ENCODE measurements around the gene JAZF1.

Gene JAZF1

DNA sequence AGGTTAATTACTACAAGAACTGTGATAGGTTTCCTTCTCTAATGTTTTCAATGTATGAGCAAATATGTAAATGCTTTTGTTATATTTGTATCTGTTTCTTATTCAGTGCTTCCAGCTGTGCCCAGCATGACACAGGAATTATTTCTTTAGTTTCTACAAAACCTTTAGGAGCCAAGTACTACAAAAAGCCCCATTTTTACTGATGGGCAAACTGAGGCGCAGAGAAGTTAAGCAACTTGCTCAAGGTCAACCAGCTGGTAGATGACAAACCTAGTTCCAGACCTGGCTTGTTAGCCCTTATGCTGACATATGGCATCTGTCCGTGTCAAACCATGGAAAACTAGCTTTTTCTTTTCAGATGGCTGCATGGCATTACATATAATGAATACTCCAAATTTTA lies 134.6 kb downstream of the JAZF1 start:
- TF ChIP-seq, protein P1, sequence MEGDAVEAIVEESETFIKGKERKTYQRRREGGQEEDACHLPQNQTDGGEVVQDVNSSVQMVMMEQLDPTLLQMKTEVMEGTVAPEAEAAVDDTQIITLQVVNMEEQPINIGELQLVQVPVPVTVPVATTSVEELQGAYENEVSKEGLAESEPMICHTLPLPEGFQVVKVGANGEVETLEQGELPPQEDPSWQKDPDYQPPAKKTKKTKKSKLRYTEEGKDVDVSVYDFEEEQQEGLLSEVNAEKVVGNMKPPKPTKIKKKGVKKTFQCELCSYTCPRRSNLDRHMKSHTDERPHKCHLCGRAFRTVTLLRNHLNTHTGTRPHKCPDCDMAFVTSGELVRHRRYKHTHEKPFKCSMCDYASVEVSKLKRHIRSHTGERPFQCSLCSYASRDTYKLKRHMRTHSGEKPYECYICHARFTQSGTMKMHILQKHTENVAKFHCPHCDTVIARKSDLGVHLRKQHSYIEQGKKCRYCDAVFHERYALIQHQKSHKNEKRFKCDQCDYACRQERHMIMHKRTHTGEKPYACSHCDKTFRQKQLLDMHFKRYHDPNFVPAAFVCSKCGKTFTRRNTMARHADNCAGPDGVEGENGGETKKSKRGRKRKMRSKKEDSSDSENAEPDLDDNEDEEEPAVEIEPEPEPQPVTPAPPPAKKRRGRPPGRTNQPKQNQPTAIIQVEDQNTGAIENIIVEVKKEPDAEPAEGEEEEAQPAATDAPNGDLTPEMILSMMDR (IDR thresholded peaks at IDR 0.05; ENCODE audit: low read depth, low read length), result no peak
- in situ Hi-C loops (cut with HindIII; ENCODE audit: low sequenced_read_pairs), result no loop called here
- no peak overlapping the region for H3K4me3 ChIP-seq (ENCODE audit: low read depth, low read length)
- no peak for DNase-seq (ENCODE audit: low read depth, low spot score)

DNA sequence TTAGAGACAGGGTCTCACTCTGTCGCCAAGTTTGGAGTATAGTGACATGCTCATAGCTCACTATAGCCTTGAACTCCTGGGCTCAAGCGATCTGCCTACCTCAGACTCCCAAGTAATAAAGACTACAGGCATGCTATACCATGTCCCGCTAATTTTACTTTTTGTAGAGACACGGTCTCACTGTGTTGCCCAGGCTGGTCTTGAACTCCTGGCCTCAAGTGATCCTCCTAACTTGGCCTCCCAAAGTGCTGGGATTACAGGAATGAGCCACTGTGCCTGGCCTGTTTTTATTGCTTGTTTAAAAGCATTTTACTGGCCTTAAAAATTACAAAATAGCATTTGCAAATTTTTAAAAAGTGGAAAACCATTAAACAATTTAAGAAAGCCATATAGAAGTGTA lies 135.0 kb downstream of the JAZF1 start:
- DNase-seq (ENCODE audit: low read depth, low spot score), result no peak
- H3K4me3 ChIP-seq (ENCODE audit: low read depth, low read length), result no peak overlapping the region
- in situ Hi-C loops (cut with HindIII; ENCODE audit: low sequenced_read_pairs), result no loop called here
- TF ChIP-seq, protein P1 (IDR thresholded peaks at IDR 0.05; ENCODE audit: low read depth, low read length), result no peak

DNA sequence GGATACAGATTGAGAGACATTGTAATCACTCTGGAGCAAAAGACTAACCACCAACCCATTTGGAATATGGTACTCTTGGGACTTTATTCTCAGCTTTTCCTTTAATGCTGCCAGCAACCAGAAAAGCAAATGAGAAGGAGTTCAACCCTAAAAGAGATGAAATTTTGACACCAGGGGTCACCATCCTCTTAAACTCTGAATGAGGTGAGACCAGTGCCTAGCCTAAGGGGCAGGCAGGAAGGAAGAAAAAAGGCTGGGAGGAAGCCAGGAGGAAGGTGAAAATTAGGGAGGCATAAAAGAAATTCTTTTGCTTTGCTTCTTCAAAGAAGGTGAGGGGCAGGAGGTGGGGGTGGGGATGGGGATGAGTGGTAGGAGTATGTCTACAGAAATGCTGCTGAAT lies 135.8 kb downstream of the JAZF1 start:
- no peak overlapping the region for H3K4me3 ChIP-seq (ENCODE audit: low read depth, low read length)
- in situ Hi-C loops (cut with HindIII; ENCODE audit: low sequenced_read_pairs), result no loop called here
- TF ChIP-seq, protein P1 (IDR thresholded peaks at IDR 0.05; ENCODE audit: low read depth, low read length), result no peak
- DNase-seq (ENCODE audit: low read depth, low spot score), result no peak

DNA sequence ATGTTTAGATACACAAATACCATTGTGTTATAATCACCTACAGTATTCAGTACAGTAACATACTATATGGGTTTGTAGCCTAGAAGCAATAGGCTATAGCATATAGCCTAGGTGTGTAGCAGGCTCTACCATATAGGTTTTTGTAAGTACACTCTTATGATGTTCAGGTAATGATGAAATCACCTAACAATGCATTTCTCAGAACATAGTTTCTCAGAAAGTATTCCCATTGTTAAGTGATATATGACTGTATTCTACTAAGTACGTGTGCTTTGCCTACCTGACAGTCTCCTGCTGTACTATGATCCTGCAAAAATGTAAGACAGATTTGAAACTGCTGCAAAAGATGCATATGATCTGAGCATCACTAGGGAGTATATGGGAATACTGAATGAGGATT lies 137.9 kb downstream of the JAZF1 start:
- in situ Hi-C loops (cut with HindIII; ENCODE audit: low sequenced_read_pairs), result no loop called here
- DNase-seq (ENCODE audit: low read depth, low spot score), result no peak
- no peak overlapping the region for H3K4me3 ChIP-seq (ENCODE audit: low read depth, low read length)

DNA sequence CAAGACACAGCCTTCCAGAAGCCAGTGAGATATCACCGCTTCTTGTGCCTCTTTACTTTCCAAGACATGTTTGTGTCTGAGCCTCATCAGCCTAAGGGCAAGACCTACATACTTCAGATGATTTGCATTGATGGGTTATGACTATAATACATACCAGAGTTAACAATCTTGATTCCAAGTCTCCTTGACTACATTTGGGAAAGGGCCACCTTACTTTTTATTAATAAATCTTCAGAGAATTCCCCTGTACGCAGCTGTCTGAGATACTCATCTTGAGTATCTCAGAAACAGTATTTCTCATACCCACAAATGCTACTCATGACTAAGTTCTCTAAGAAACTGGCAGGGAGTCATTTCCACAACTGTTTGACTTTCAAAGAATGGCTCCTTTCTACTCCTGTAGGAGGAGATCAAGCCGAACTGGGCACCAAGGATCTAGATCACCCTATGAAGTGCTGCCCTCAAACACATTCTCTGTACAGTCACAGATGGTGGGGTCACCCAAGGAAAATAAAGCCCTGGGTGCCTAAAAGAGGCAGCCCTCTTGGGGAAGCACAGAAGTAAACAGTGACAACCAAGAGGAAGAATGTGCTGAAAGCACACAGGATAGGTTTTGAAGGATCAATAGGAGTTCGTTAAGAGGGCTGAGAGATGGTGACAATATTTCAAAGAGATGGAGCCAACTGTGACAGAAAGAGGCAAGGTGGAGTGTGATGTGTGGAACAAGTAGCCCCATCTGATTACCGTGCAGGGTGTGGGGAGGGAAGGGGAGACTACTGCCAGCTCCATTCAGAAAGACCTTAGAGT lies 138.9 kb downstream of the JAZF1 start:
- DNase-seq (ENCODE audit: low read depth, low spot score), result peak; percentile 71

More for the DNA sequence above, 137.9 kb downstream of the JAZF1 start:
- TF ChIP-seq, protein P1 (IDR thresholded peaks at IDR 0.05; ENCODE audit: low read depth, low read length), result no peak

DNA sequence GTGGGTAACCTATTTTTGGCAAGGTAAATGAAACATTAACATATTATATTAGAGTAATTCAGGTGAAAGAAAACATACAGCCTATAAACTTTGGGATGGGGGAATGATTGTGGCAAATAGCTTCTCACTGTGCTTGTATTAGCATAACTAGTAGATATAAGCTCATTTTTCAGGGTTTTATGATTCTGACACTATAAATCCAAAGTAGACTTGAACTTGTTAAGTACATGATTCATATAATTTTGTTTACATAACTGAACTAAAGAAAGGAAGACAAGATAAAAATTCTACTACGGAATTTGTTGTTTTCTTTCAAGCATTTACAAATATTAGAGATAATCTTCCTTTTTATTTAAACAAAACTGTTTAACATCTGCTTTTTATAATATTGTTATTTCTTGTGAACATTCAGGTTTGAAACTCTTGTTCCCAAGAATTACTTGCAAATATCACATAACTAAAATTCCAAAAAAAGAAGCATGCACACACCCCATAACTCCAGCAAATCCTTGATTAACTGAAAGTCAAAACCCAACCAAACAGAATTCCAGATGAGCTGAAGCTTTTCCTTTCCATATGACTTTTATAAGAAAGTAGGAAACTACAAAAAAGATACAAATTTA lies 142.3 kb downstream of the JAZF1 start:
- DNase-seq (ENCODE audit: low read depth, low spot score), result no peak
- TF ChIP-seq, protein P1 (IDR thresholded peaks at IDR 0.05; ENCODE audit: low read depth, low read length), result no peak
- no peak overlapping the region for H3K4me3 ChIP-seq (ENCODE audit: low read depth, low read length)
- in situ Hi-C loops (cut with HindIII; ENCODE audit: low sequenced_read_pairs), result no loop called here

More for the DNA sequence above, 138.9 kb downstream of the JAZF1 start:
- in situ Hi-C loops (cut with HindIII; ENCODE audit: low sequenced_read_pairs), result no loop called here
- no peak overlapping the region for H3K4me3 ChIP-seq (ENCODE audit: low read depth, low read length)
- TF ChIP-seq, protein P1 (IDR thresholded peaks at IDR 0.05; ENCODE audit: low read depth, low read length), result no peak
